HUES48 (cell line): Measurements from ENCODE around the gene CPEB3.

ENCODE experiments used
- H3K27ac ChIP-seq: one replicate; pipeline ENCODE4 v1.7.0; 2013; ENCODE audit warnings: low read depth, low read length, inconsistent platforms
- H3K27me3 ChIP-seq: 2 replicates; pipeline ENCODE4 v1.6.1; 2013; ENCODE audit warnings: mild to moderate bottlenecking, low read length; ENCODE audit not compliant: control insufficient read depth, insufficient read depth
- H3K36me3 ChIP-seq: 2 replicates; pipeline ENCODE4 v1.6.1; 2013; ENCODE audit warnings: low read length; ENCODE audit not compliant: control insufficient read depth, insufficient read depth
- H3K4me1 ChIP-seq: 2 replicates; pipeline ENCODE4 v1.6.1; 2013; ENCODE audit warnings: mild to moderate bottlenecking, low read length; ENCODE audit not compliant: control insufficient read depth, insufficient read depth
- H3K4me3 ChIP-seq: 2 replicates; pipeline ENCODE4 v1.5.1; 2013; ENCODE audit warnings: mild to moderate bottlenecking, low read depth, low read length
- H3K9ac ChIP-seq: 2 replicates; pipeline ENCODE4 v1.6.1; 2013; ENCODE audit warnings: mild to moderate bottlenecking, low read depth, low read length, moderate library complexity
- H3K9me3 ChIP-seq: 2 replicates; pipeline ENCODE4 v1.6.1; 2013; ENCODE audit warnings: low read length; ENCODE audit not compliant: control insufficient read depth, insufficient read depth

The CPEB3 gene

DNA sequence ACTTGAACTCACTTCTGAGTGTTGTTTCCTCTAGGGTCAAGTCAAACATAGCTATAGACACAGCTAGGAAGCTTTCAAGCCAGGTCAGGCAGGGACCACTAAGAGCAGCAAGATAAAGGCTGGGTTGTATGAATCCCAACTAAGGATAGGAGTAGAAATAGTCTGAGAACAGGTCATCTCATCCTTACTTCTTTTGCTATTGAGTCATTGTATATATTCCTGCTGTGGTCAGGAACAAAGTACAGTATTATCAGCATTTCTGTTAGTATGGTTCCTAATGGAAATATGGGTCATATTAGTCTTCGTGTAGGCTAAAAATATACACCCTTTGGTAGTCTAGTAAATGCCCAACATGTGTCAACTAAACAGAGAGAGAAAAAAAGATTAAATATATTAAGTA lies 222.0 kb downstream of the CPEB3 start:
- no peak overlapping the region for H3K27ac ChIP-seq
- no peaks in the 10 kb centered on the region for H3K27me3 ChIP-seq
- H3K36me3 ChIP-seq: no peaks in the 10 kb centered on the region
- no peaks in the 10 kb centered on the region for H3K4me1 ChIP-seq
- H3K9me3 ChIP-seq: no peaks in the 10 kb centered on the region
- no peak overlapping the region for H3K4me3 ChIP-seq
- H3K9ac ChIP-seq: no peak overlapping the region

DNA sequence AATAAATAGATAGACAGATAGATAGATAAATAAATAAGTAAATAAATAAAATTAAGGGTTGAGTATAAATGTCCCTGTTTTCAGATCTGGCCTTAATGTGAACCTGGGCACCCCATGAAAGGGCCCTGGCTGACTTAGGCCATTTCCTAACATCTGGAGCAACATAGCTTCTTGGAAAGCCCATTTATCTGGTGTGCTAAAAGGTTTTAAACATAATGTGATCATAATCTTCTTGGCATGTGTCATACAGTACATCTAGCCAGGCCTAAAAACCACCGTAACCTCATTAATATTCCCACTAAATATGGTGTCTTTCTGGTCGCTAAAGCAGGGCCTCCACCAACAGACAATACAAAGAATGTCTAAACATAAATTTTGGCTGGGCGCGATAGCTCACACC lies 224.5 kb downstream of the CPEB3 start:
- Histone ChIP-seq H3K27ac (no peak overlapping the region), H3K9me3 (no peaks in the 10 kb centered on the region), H3K4me1 (no peaks in the 10 kb centered on the region), H3K36me3 (no peaks in the 10 kb centered on the region), H3K9ac (no peak overlapping the region), H3K4me3 (no peak overlapping the region), H3K27me3 (no peaks in the 10 kb centered on the region)

- Histone ChIP-seq H3K9ac (no peak overlapping the region), H3K27ac (no peak overlapping the region), H3K4me1 (no peaks in the 10 kb centered on the region), H3K9me3 (no peaks in the 10 kb centered on the region), H3K4me3 (no peak overlapping the region), H3K36me3 (no peaks in the 10 kb centered on the region), H3K27me3 (no peaks in the 10 kb centered on the region)
Measured at GRCh38 chr10:92064506-92064905, 226.4 kb downstream of the CPEB3 start.

DNA sequence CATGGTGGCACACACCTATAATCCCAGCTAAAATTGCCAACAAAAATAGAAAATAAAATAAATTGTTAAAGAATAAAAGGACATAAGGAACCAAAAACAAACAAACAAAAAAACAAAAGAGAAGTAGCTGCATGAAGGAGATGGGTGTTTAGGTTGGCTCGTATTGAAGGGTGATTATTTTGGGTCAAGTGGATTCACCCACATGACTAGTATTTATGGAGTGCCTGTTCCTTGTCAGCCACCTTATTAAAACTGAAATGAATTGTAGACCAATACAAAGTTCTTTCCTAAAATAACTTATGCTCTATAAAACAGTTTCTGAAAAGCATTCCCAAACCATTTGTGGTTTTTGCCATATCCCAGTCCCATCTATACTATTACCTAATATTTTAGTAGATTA lies 228.6 kb downstream of the CPEB3 start:
- no peak overlapping the region for H3K9ac ChIP-seq
- H3K36me3 ChIP-seq: no peaks in the 10 kb centered on the region
- H3K9me3 ChIP-seq: no peaks in the 10 kb centered on the region

GRCh38 chr10:92054807-92055206 lies 236.1 kb downstream of the CPEB3 start:
- no peak overlapping the region for H3K9ac ChIP-seq
- no peak overlapping the region for H3K27ac ChIP-seq
- no peaks in the 10 kb centered on the region for H3K9me3 ChIP-seq
- no peak overlapping the region for H3K4me3 ChIP-seq
- H3K4me1 ChIP-seq: no peaks in the 10 kb centered on the region
- no peaks in the 10 kb centered on the region for H3K36me3 ChIP-seq
- H3K27me3 ChIP-seq: no peaks in the 10 kb centered on the region

More for the DNA sequence above, 228.6 kb downstream of the CPEB3 start:
- Histone ChIP-seq H3K27me3 (no peaks in the 10 kb centered on the region), H3K4me1 (no peaks in the 10 kb centered on the region), H3K4me3 (no peak overlapping the region), H3K27ac (no peak overlapping the region)

GRCh38 chr10:92052741-92053140 lies 238.1 kb downstream of the CPEB3 start:
- H3K9me3 ChIP-seq: no peaks in the 10 kb centered on the region
- no peaks in the 10 kb centered on the region for H3K4me1 ChIP-seq
- H3K9ac ChIP-seq: no peak overlapping the region
- no peaks in the 10 kb centered on the region for H3K36me3 ChIP-seq
- H3K27me3 ChIP-seq: no peaks in the 10 kb centered on the region
- no peak overlapping the region for H3K27ac ChIP-seq
- no peak overlapping the region for H3K4me3 ChIP-seq

GRCh38 chr10:92052088-92052487 lies 238.8 kb downstream of the CPEB3 start:
- Histone ChIP-seq H3K9me3 (no peaks in the 10 kb centered on the region), H3K9ac (no peak overlapping the region), H3K4me1 (no peaks in the 10 kb centered on the region), H3K27ac (no peak overlapping the region), H3K4me3 (no peak overlapping the region), H3K27me3 (no peaks in the 10 kb centered on the region), H3K36me3 (no peaks in the 10 kb centered on the region)

DNA sequence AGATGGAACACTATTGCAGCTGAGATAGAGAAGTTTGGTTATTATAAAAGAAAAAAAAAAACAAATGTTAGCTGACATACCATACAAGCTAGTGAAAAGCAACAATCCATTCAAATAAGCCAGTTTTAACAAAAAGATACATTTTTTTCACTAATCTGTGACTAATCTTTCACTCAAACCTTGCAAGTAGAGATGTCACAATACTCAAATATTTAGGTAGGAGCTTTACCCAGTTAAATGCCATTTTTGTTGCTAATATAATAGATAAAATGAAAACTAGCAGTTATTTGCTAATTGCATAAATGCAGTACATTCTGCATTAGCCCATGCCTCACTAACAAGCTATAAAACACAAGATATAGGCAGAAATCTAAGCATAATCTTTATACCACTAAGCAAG lies 243.7 kb downstream of the CPEB3 start:
- no peak overlapping the region for H3K9ac ChIP-seq
- H3K9me3 ChIP-seq: no peaks in the 10 kb centered on the region
- H3K36me3 ChIP-seq: no peaks in the 10 kb centered on the region
- 0 out of 2 replicates have a peak, but pooled peaks cover 7% of the 10 kb centered on the region for H3K4me1 ChIP-seq
- no peak overlapping the region for H3K4me3 ChIP-seq
- H3K27ac ChIP-seq: no peak overlapping the region
- H3K27me3 ChIP-seq: no peaks in the 10 kb centered on the region; the same call in 1 of the 2 replicates

DNA sequence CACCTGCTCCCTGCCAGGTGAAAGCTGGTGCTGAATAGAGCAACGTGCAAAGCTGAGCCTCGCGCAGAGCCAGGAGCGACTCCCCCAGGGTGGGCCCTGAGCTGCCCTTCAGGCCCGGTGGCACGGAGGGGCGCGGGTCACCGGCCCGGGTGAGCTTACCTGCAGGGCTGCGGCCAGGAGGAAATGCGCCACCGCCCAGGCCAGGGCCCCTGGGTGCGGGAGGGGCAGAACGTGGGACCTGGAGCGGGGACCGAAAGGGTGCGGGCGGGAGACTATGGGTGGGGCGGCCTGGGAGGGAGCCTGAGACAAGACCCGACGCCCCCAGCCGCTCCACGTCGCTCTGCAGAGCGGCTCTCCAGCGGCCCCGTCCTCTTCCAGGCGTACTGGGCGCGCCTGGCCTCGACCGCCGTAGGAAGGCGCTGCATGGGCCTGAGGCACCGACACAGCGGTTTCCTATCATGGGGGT lies 245.2 kb downstream of the CPEB3 start:
- Histone ChIP-seq H3K4me1 (0 out of 2 replicates have a peak, but pooled peaks cover 7% of the 10 kb centered on the region), H3K9me3 (no peaks in the 10 kb centered on the region), H3K36me3 (no peaks in the 10 kb centered on the region), H3K27ac (no peak overlapping the region), H3K4me3 (peak overlapping the region; percentile 41; the same call in 1 of the 2 replicates), H3K27me3 (no peaks in the 10 kb centered on the region; the same call in 1 of the 2 replicates), H3K9ac (no peak overlapping the region)

DNA sequence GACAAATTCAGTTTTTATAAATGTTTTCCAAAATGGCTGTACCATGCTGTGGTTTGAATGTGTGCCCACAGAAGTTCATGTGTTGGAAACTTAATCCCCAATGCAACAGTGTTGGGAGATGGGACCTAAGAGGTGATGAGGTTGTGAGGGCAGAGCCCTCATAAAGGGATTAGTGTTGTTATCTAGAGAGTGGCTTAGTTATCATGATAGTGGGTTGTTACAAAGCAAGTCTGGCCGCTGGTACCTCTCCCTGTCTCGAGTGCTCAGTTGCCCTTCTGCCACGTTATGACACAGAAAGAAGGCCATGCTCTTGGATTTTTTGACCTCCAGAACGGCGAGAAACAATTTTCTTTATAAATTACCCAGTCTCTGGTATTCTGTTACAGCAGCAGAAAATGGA lies 248.3 kb downstream of the CPEB3 start:
- no peaks in the 10 kb centered on the region for H3K9me3 ChIP-seq
- no peaks in the 10 kb centered on the region for H3K36me3 ChIP-seq
- 0 out of 2 replicates have a peak, but pooled peaks cover 7% of the 10 kb centered on the region for H3K4me1 ChIP-seq
- H3K27ac ChIP-seq: no peak overlapping the region
- H3K9ac ChIP-seq: no peak overlapping the region
- H3K27me3 ChIP-seq: no peaks in the 10 kb centered on the region; the same call in 1 of the 2 replicates
- H3K4me3 ChIP-seq: no peak overlapping the region

DNA sequence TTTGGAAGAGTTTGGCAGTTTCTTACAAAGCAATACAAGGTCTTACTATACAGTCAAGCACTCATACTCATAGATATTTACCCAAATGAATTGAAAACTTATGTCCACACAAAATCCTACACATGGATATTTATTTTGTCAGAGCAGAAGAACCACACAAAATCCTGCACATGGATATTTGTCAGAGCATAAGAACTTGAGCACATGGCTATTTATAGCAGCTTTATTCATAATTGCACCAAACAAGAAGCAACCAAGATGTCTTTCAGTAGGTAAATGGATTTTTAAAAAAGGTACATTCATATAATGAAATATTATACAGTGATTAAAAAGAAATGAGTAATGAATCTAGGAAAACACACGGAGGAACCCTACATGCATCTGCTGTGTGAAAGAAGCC lies 251.9 kb downstream of the CPEB3 start:
- Histone ChIP-seq H3K9me3 (no peaks in the 10 kb centered on the region), H3K36me3 (no peaks in the 10 kb centered on the region; the same call in 1 of the 2 replicates), H3K4me1 (0 out of 2 replicates have a peak, but pooled peaks cover under 1% of the 10 kb centered on the region), H3K27me3 (no peaks in the 10 kb centered on the region), H3K27ac (no peak overlapping the region), H3K4me3 (no peak overlapping the region), H3K9ac (no peak overlapping the region)
